ENCODE results near the gene RGS8.

DNA sequence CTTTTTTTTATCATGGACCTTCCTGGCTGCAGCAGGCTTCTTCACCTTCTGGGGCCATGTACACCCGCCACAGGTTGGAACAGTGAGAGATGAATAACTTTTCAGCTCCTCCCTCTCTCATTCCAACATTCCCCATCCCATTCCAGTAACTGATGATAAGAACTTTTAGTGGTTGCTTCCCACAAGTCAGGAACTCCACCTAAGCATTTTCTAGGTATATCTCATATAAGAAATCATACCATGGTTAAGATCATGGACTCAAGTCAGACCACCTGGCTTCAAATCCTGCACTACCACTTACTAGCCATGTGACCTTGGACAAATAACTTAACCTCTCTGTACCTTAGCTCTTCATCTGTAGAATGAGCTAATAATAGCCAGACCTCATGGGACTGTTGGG is 42.5 kb upstream of the RGS8 start:
- no peak for TF ChIP-seq POLR2A (IDR thresholded peaks at IDR 0.05; ENCODE audit: low read depth, low read length)
- TF ChIP-seq TAF1 (IDR thresholded peaks at IDR 0.05; ENCODE audit: borderline replicate concordance, low read depth, low read length) = no peak

All from GM12892 (cell line).